HEK293T (cell line): ENCODE results near the gene MSX1.

ENCODE experiments used
- ARNT ChIP-seq: fragments of 450-650 bp; IDR thresholded peaks from 2 replicates; pipeline ENCODE4 v1.6.1; 2017; ENCODE audit warnings: mild to moderate bottlenecking
- BHLHE40 ChIP-seq: fragments of 450-650 bp; IDR thresholded peaks from 2 replicates; pipeline ENCODE4 v1.6.1; 2016; ENCODE audit warnings: mild to moderate bottlenecking, moderate library complexity, borderline replicate concordance
- ELF4 ChIP-seq: fragments of 450-650 bp; IDR thresholded peaks from 2 replicates; pipeline ENCODE4 v1.6.1; 2017; ENCODE audit warnings: antibody characterized with exemption
- HDGF ChIP-seq: fragments of 450-650 bp; IDR thresholded peaks from 2 replicates; pipeline ENCODE4 v1.6.1; 2017; ENCODE audit warnings: antibody characterized with exemption, borderline replicate concordance
- LEF1 ChIP-seq: fragments of 450-650 bp; IDR thresholded peaks from 2 replicates; pipeline ENCODE4 v1.6.1; 2017; ENCODE audit warnings: mild to moderate bottlenecking, borderline replicate concordance
- NFRKB ChIP-seq: fragments of 450-650 bp; IDR thresholded peaks from 2 replicates; pipeline ENCODE4 v1.6.1; 2016; ENCODE audit warnings: mild to moderate bottlenecking, moderate library complexity
- SP1 ChIP-seq: fragments of 450-650 bp; IDR thresholded peaks from 2 replicates; pipeline ENCODE4 v1.6.1; 2017
- ZNF384 ChIP-seq: fragments of 450-650 bp; IDR thresholded peaks from 2 replicates; pipeline ENCODE4 v1.6.1; 2016

- no peak for TF ChIP-seq LEF1
- no peak for TF ChIP-seq ARNT
- TF ChIP-seq SP1: no peak
- TF ChIP-seq ELF4: no peak
- TF ChIP-seq NFRKB: no peak
- no peak for TF ChIP-seq BHLHE40
- no peak for TF ChIP-seq ZNF384
- TF ChIP-seq HDGF: no peak
Measured at GRCh38 chr4:4888695-4889094, 29.2 kb downstream of the MSX1 start.
